ENCODE results near the gene PIGS.

Gene PIGS

GRCh38 chr17:28506763-28507487 lies 64.4 kb downstream of the PIGS start:
- no peak overlapping the region for H3K27ac ChIP-seq
- in situ Hi-C loops (cut with HindIII; ENCODE audit: low pct_ligation_motif_present, low sequenced_read_pairs), result no loop called here
- TF ChIP-seq CTCF (IDR thresholded peaks at IDR 0.05; ENCODE audit: low read depth, low read length, missing control alignments), result no peak
- no peak overlapping the region for H3K4me3 ChIP-seq (ENCODE audit: low read depth, low read length)
- H3K36me3 ChIP-seq (replicated peaks), result no peaks in the 10 kb centered on the region
- DNase-seq, result no peak
- H3K27me3 ChIP-seq (replicated peaks), result peaks cover 32% of the 10 kb centered on the region

GRCh38 chr17:28505986-28506665 lies 65.2 kb downstream of the PIGS start, which contains the start of gene FOXN1:
Gene FOXN1 (plus strand): TSS chr17:28506348. CDS start chr17:28523970, 17,622 bp downstream.
- no peak for TF ChIP-seq CTCF (IDR thresholded peaks at IDR 0.05; ENCODE audit: low read depth, low read length, missing control alignments)
- no peak for DNase-seq
- in situ Hi-C loops (cut with HindIII; ENCODE audit: low pct_ligation_motif_present, low sequenced_read_pairs), result no loop called here
- peaks cover 30% of the 10 kb centered on the region for H3K27me3 ChIP-seq (replicated peaks)
- no peak within 1 kb of the TSS for H3K4me3 ChIP-seq (ENCODE audit: low read depth, low read length)
- no peak within 1 kb of the TSS for H3K27ac ChIP-seq
- H3K36me3 ChIP-seq (replicated peaks), result no peaks in the 10 kb centered on the region

- in situ Hi-C loops (cut with HindIII; ENCODE audit: low pct_ligation_motif_present, low sequenced_read_pairs), result no loop called here
- Histone ChIP-seq H3K4me3 (ENCODE audit: low read depth, low read length) (no peak overlapping the region), H3K27ac (no peak overlapping the region), H3K36me3 (replicated peaks) (no peaks in the 10 kb centered on the region), H3K27me3 (replicated peaks) (peaks cover 24% of the 10 kb centered on the region)
- no peak for DNase-seq
- no peak for TF ChIP-seq CTCF (IDR thresholded peaks at IDR 0.05; ENCODE audit: low read depth, low read length, missing control alignments)
Observed at GRCh38 chr17:28503420-28503819, 67.9 kb downstream of the PIGS start.

All from brain microvascular endothelial cell (primary cell).